SK-N-MC (cell line): ENCODE results near the gene ROCK2.

Experiments
- EZH2 ChIP-seq: fragments of 200-600 bp; sonication (generic); IDR thresholded peaks from one replicate; pipeline ENCODE4 v1.6.1; 2017; ENCODE audit warnings: antibody characterized with exemption
- FOXP2 ChIP-seq: optimal IDR thresholded peaks from 2 replicates; pipeline ENCODE3; 2011; ENCODE audit warnings: mild to moderate bottlenecking, moderate library complexity; ENCODE audit not compliant: insufficient read depth; ENCODE audit errors: extremely low read length, control extremely low read depth
- POLR2AphosphoS5 ChIP-seq: IDR thresholded peaks from 2 replicates; pipeline ENCODE4 v1.6.1; 2012; ENCODE audit warnings: mild to moderate bottlenecking, low read depth, low read length, borderline replicate concordance

- no peak for TF ChIP-seq EZH2
- no peak for TF ChIP-seq POLR2AphosphoS5
- TF ChIP-seq FOXP2: no peak
Observed at GRCh38 chr2:11305958-11306357, 38.5 kb downstream of the ROCK2 start.
